Measurements from ENCODE around the gene EMC6. TPM values are rescaled to one million over a fixed set of nuclear protein-coding genes. Genes with fewer than 3 reads are reported as not detected.

EMC6 gene
- total RNA-seq, 1 donor from 2014 or later, result 46.6 TPM

- no peaks in the 10 kb centered on the region for H3K36me3 Mint-ChIP-seq
- no peak for DNase-seq (ENCODE audit: extremely low spot score, unreplicated experiment)
- no peaks in the 10 kb centered on the region for H3K4me1 Mint-ChIP-seq (ENCODE audit: unreplicated experiment)
- peaks cover 33% of the 10 kb centered on the region for H3K27me3 Mint-ChIP-seq
- H3K9me3 Mint-ChIP-seq, result no peaks in the 10 kb centered on the region
- no peak overlapping the region for H3K4me3 Mint-ChIP-seq
- TF ChIP-seq CTCF (conservative IDR thresholded peaks at IDR 0.05), result no peak
- H3K27ac Mint-ChIP-seq, result no peak overlapping the region
Measured at GRCh38 chr17:3690094-3690715, 21.6 kb downstream of the EMC6 start.

GRCh38 chr17:3691617-3692067 is 23.0 kb downstream of the EMC6 start:
- no peak overlapping the region for H3K27ac Mint-ChIP-seq
- H3K4me3 Mint-ChIP-seq, result no peak overlapping the region
- no peaks in the 10 kb centered on the region for H3K4me1 Mint-ChIP-seq (ENCODE audit: unreplicated experiment)
- no peak for TF ChIP-seq CTCF (conservative IDR thresholded peaks at IDR 0.05)
- DNase-seq (ENCODE audit: extremely low spot score, unreplicated experiment), result no peak
- H3K36me3 Mint-ChIP-seq, result no peaks in the 10 kb centered on the region
- peaks cover 45% of the 10 kb centered on the region for H3K27me3 Mint-ChIP-seq
- no peaks in the 10 kb centered on the region for H3K9me3 Mint-ChIP-seq

GRCh38 chr17:3692346-3692745 is 23.7 kb downstream of the EMC6 start:
- peaks cover 52% of the 10 kb centered on the region for H3K27me3 Mint-ChIP-seq
- H3K36me3 Mint-ChIP-seq, result no peaks in the 10 kb centered on the region
- H3K4me3 Mint-ChIP-seq, result no peak overlapping the region
- TF ChIP-seq CTCF (conservative IDR thresholded peaks at IDR 0.05), result no peak
- no peaks in the 10 kb centered on the region for H3K9me3 Mint-ChIP-seq
- no peak for DNase-seq (ENCODE audit: extremely low spot score, unreplicated experiment)
- H3K4me1 Mint-ChIP-seq (ENCODE audit: unreplicated experiment), result no peaks in the 10 kb centered on the region
- no peak overlapping the region for H3K27ac Mint-ChIP-seq

- Mint-ChIP-seq H3K4me3 (no peak overlapping the region), H3K27me3 (peaks cover 60% of the 10 kb centered on the region), H3K4me1 (ENCODE audit: unreplicated experiment) (no peaks in the 10 kb centered on the region), H3K9me3 (no peaks in the 10 kb centered on the region), H3K36me3 (no peaks in the 10 kb centered on the region), H3K27ac (no peak overlapping the region)
- TF ChIP-seq CTCF (conservative IDR thresholded peaks at IDR 0.05), result no peak
- no peak for DNase-seq (ENCODE audit: extremely low spot score, unreplicated experiment)
Measured at GRCh38 chr17:3693141-3693540, 24.5 kb downstream of the EMC6 start.

GRCh38 chr17:3693829-3694231 is 25.2 kb downstream of the EMC6 start:
- Mint-ChIP-seq H3K27ac (no peak overlapping the region), H3K4me3 (no peak overlapping the region), H3K9me3 (no peaks in the 10 kb centered on the region), H3K27me3 (peaks cover 66% of the 10 kb centered on the region), H3K4me1 (ENCODE audit: unreplicated experiment) (no peaks in the 10 kb centered on the region), H3K36me3 (no peaks in the 10 kb centered on the region)
- DNase-seq (ENCODE audit: extremely low spot score, unreplicated experiment), result no peak
- no peak for TF ChIP-seq CTCF (conservative IDR thresholded peaks at IDR 0.05)
